GM11168 (cell line): Measurements from ENCODE around the gene ATP6V0E2.
"Not testable (repeated sequence)": the region's sequence is repeated elsewhere in the genome, so short reads cannot be mapped to it uniquely, and the experiment has no call there.

Experiments
- in situ Hi-C: fragments of 300-500 bp; cut with MboI; formaldehyde crosslinking; loops from one replicate; pipeline ENCODE4 v1.12.0; 2022; ENCODE audit warnings: low sequenced_read_pairs; ENCODE audit not compliant: unreplicated experiment

ATP6V0E2 gene

DNA sequence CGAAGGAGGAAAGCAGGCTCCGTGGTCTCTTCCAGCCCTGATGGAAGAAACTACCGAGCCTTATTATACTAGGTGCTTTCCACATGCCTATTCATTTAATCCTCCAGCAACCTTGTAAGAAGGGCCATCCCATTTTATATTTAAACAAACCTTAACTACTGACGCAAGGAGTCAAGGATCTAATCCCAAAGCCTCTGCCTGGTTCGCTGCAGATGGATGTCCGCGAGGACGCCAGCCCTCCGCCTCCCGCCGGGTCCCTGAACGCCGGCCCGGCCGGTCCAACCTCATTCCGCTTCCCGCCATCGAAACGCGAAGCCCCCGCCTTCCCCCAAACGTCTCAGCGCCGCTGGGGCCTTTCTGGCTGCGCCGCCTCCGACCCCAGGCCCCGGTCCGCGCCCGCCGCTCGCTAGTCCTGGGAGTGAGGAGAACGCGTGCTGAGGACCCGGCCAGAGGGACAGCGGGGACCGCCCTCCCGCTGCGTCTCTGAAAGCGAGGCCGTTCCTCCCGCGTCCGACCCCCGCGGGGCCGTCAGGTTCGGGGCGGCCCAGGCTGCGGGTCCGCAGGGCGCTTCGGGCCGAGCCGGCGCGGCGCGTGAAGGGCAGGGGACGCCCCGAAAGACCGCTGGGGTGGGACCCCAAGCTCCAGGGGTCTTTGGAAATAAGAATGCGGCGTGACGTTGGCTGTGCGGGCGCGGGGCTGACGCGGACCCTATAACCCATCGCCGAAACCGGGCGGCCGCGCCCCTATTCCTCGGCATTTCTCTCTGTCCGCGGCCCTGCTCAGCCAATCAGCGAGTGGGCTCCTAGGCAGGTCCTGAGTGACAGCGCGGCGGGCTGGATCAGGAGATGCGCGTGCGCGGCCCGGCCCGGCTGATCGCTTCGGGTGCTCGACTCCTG, at the start of gene ATP6V0E2:
Gene ATP6V0E2, plus strand, starts transcription at position 896 of the 896 bp plus-strand sequence. CDS start 97 bp downstream, outside the sequence.
- in situ Hi-C loops, result no loop called here

GRCh38 chr7:149824301-149824741, 49.4 kb upstream of the ATP6V0E2 start:
- in situ Hi-C loops, result no loop called here

DNA sequence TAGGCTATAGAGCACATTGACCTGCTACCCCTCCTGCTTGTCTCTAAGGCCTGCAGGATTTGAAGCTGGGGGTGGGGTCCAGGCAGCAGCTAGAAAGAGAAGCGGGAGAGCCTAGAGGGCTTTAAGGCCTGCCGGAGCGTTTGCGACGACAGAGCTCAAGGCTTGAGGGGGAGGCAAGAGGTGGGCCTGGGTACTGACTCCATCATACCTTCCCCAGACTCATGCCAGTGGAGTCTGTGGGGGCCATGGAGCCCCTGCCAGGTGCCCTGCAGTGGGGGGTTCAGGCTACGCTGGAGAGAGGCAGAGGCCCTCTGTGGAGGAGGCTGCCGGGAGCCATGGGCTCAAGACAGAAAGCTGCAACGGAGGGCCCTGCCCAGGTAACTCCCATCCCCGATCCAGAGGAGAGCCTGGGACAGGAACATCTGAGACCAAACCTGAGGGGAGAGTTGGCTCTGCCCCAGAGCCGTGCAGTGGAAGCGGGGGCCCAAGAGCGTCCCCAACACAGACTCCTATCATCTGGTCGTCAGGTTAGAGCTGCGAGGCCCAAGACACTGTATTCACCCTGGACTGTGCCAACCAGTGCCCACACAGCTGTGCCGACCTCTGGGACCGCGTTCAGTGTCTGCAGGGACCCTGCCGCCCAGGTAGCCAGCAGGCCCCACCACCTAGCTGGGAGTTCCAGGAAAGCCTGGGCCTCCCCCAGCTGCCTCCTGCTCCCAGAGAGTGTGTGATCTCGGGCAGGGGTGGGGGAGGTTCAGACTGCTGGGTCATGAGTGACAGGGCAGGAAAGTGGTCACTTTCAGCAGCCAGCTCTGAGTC, 48.8 kb upstream of the ATP6V0E2 start:
- in situ Hi-C loops, result no loop called here

DNA sequence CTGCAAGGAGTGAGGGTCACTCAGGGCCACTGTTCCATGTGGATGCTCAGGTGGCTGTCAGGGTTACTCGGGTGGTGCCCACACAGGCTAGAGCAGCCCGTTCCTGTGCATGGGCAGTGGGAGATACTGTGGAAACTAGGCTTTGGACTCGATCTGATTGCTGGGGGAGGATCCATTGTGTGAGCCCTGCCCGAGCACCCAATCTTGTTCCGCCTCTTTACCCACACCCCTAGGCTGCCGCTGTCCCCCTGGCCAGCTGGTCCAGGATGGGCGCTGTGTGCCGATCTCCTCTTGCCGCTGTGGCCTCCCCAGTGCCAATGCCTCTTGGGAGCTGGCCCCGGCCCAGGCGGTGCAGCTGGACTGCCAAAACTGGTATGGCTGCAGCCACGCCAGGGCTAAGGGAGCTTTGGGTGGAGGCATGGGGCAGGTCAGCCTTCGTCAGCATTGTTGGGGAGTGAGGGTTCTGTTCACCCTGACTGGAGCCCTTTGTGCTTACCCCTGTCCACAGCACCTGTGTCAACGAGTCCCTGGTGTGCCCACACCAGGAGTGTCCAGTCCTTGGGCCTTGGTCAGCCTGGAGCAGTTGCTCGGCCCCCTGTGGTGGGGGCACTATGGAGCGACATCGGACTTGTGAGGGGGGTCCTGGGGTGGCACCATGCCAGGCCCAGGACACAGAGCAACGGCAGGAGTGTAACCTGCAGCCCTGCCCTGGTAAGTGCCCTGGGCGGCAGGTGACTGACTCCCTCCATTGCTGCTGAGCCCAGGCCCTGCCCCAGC, 48.0 kb upstream of the ATP6V0E2 start:
- in situ Hi-C loops, result no loop called here

DNA sequence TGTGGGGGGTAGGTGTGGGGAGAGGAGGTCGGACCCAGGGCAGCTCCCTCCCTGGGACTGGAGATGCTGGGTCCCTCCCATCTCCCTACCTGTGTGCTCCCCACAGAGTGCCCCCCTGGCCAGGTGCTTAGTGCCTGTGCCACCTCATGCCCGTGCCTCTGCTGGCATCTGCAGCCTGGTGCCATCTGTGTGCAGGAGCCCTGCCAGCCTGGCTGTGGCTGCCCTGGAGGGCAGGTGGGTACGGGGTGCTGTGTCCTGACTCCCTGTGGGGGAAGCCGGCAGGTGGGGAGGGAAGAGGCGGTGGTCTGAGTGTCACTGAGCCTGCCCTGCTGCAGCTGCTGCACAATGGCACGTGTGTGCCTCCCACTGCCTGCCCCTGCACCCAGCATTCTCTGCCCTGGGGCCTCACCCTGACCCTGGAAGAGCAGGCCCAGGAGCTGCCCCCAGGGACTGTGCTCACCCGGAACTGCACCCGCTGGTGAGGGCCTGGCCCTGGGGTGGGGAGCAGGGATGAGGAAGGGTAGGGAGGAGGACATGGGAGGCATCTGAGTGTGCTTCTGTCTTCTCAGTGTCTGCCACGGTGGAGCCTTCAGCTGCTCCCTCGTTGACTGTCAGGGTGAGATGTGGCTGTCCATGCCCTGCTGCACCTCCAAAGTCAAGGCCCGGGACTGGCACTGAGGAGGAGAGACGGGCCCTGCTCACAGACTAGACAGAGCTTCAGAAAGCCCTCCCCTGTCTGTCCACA, 47.3 kb upstream of the ATP6V0E2 start:
- in situ Hi-C loops, result no loop called here

GRCh38 chr7:149827089-149827981, 46.4 kb upstream of the ATP6V0E2 start:
- in situ Hi-C loops, result no loop called here

GRCh38 chr7:149828357-149829309, 45.1 kb upstream of the ATP6V0E2 start:
- in situ Hi-C loops, result no loop called here

GRCh38 chr7:149830527-149830926, 43.2 kb upstream of the ATP6V0E2 start:
- in situ Hi-C loops, result not testable (repeated sequence)

- in situ Hi-C loops, result no loop called here
Observed at GRCh38 chr7:149830997-149831740, 42.6 kb upstream of the ATP6V0E2 start.

- in situ Hi-C loops, result no loop called here
Observed at GRCh38 chr7:149831741-149832219, 42.0 kb upstream of the ATP6V0E2 start.

GRCh38 chr7:149832332-149833041, 41.3 kb upstream of the ATP6V0E2 start:
- in situ Hi-C loops, result no loop called here

DNA sequence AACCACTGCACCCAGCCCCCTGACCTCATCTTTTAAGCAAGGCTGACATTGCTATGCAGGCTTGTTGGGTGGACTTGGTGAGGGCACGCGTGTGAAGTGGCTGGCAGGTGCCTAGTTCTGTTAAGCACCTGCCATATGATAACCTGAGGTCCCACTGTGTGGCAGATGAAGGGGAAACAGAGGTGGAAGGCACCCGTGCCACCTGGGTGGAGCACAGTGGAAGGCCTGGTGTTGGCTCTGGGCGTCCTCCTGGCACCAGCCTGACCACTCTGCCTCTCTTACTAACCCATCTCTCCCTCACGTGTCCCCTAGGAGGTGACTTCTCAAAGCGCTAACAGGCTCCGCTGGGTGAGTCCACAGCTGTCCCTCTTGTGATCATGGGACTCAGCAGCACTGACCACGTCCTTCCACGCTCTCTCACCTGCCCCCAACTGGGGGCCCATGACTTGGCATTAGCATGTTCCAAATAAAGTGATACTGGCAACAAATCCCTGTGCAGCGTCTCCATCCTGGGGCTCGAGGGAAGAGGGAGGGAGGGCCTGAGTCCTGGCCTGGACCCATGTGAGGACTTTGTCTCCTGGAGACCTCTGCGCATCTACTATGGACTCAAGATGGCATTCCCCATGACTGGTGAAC, 40.2 kb upstream of the ATP6V0E2 start:
- in situ Hi-C loops, result no loop called here

DNA sequence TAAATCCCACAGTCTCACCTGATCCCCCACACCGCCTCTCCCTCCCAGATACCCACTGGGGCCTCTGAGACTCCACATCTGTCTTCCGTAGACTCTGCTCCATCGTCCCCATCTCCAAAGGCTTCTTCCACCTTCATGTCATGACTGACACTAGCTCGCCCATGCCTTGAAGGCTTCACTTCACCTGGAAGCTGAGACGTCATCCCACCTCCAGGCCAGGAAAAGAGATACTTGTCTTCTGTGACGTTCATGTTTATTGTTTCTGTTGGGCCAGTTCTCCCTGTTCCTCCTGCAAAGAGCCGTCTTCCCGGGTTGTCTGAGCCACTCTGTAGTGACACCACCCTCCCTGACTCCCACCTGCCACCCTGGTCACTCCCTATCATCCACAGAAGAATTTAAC, 39.2 kb upstream of the ATP6V0E2 start:
- in situ Hi-C loops, result no loop called here

DNA sequence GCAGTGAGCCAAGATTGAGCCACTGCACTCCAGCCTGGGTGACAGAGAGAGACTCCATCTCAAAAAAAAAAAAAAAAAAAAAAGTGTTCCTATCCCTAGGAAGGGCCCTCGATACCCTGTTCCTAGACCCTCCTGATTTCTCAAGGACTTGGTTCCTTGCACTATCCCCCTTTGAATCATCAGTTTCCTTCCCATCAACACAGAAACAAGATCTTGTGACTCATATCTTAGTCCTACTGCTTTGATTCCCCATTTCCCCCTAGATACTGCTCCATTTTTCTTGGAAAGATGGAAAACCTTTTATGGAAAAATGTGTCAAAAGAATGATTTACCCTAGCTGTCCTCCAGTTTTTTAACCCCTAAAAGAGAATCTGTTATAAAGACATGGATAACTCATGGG, 37.3 kb upstream of the ATP6V0E2 start:
- in situ Hi-C loops, result no loop called here

DNA sequence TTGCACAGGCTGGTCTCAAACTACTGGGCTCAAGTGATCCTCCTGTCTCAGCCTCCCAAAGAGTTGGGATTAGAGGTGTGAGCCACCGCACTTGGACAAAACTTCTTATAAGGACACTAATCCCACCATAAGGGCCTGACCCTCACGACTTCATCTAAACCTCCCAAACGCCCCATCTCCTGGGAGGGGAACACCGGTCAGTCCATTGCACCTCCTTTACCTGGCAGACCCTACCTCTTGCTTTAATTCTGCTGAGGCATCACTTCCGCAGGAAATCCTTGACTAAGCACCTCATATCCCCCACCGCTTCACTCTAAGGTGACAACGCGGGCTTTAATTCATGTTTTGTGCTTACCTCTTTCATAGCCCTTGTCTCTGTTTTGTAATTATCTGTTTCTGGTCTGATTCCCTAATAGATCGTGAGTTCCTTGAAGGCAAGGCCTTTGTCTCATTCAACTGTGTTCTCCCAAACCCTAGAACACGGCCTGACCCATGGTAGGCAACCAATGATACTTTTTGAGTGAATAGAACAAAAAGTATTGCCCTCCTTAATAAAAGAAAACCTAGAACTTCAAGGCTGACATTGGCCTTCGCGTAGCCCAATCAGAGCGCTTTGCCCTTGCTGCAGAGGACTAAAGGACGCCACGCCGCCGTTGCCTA, 36.1 kb upstream of the ATP6V0E2 start:
- in situ Hi-C loops, result no loop called here
